PC-9 (cell line): ENCODE data around the gene KCTD6. TPM values are rescaled to one million over a fixed set of nuclear protein-coding genes. Genes with fewer than 3 reads are reported as not detected.

Source experiments
- BruUV-seq: library from RNA; stranded (reverse); fragments of 400-500 nt; replicated peaks from 2 replicates; lab custom pipeline; 2021; lab: Mats Ljungman, UMichigan
- CTCF ChIA-PET: fragments of 300-600 bp; sonication (Branson Sonifier 250); formaldehyde crosslinking; loops from one replicate; lab custom pipeline; 2022; ENCODE audit warnings: antibody characterized with exemption; lab: Charles Lee
- POLR2A ChIA-PET: fragments of 300-600 bp; sonication (Branson Sonifier 250); formaldehyde crosslinking; loops from one replicate; lab custom pipeline; 2022; ENCODE audit warnings: antibody characterized with exemption; ENCODE audit not compliant: unreplicated experiment; lab: Charles Lee
- DNase-seq, 2 experiments: peaks; one replicate each; pipeline versions ENCODE4 v3.0.0 to v3.0.0-alpha.2; 2015 to 2022; ENCODE audit warnings: mixed read lengths in 1 of 2
- H2AFZ ChIP-seq: fragments of 200-600 bp; sonication (generic); 2 replicates; pipeline ENCODE4 v1.8.1; 2017; ENCODE audit warnings: antibody characterized with exemption
- H3F3A ChIP-seq: fragments of 200-600 bp; sonication (generic); 2 replicates; pipeline ENCODE4 v1.8.1; 2017; ENCODE audit warnings: antibody characterized with exemption, mild to moderate bottlenecking, low read depth; ENCODE audit not compliant: insufficient read depth
- H3K27ac ChIP-seq: fragments of 200-600 bp; sonication (generic); 2 replicates; pipeline ENCODE4 v1.6.1; 2016; ENCODE audit warnings: mixed run types
- H3K27me3 ChIP-seq: fragments of 200-600 bp; sonication (generic); 2 replicates; pipeline ENCODE4 v1.6.1; 2016; ENCODE audit warnings: low read depth, mixed run types; ENCODE audit not compliant: insufficient read depth
- H3K36me3 ChIP-seq: fragments of 200-600 bp; sonication (generic); 2 replicates; pipeline ENCODE4 v1.6.1; 2016; ENCODE audit warnings: low read depth, mixed run types
- H3K4me1 ChIP-seq: fragments of 200-600 bp; sonication (generic); replicated peaks from 2 replicates; pipeline ENCODE4 v1.6.1; 2016; ENCODE audit warnings: mixed run types; ENCODE audit not compliant: insufficient read depth
- H3K4me2 ChIP-seq: fragments of 200-600 bp; sonication (generic); 2 replicates; pipeline ENCODE4 v1.6.1; 2017; ENCODE audit warnings: mixed run types
- H3K4me3 ChIP-seq: fragments of 200-600 bp; sonication (generic); 2 replicates; pipeline ENCODE4 v1.6.1; 2016; ENCODE audit warnings: mixed run types
- H3K79me2 ChIP-seq: fragments of 200-600 bp; sonication (generic); 2 replicates; pipeline ENCODE4 v1.6.1; 2017; ENCODE audit warnings: low read depth, mixed run types
- H3K9me2 ChIP-seq: fragments of 200-600 bp; sonication (generic); 2 replicates; pipeline ENCODE4 v1.8.1; 2017; ENCODE audit warnings: mild to moderate bottlenecking; ENCODE audit not compliant: insufficient read depth
- H3K9me3 ChIP-seq: fragments of 200-600 bp; sonication (generic); 2 replicates; pipeline ENCODE4 v1.8.1; 2016; ENCODE audit warnings: low read depth; ENCODE audit not compliant: insufficient read depth
- H4K20me1 ChIP-seq: fragments of 200-600 bp; sonication (generic); 2 replicates; pipeline ENCODE4 v1.8.1; 2017; ENCODE audit not compliant: insufficient read depth
- CTCF ChIP-seq: fragments of 200-600 bp; sonication (generic); conservative IDR thresholded peaks from 2 replicates; pipeline ENCODE4 v1.6.1; 2017; ENCODE audit warnings: mixed run types, antibody characterized with exemption, mild to moderate bottlenecking, moderate library complexity
- EZH2 ChIP-seq: fragments of 200-600 bp; sonication (generic); IDR thresholded peaks from 2 replicates; pipeline ENCODE4 v1.8.0; 2017; ENCODE audit warnings: antibody characterized with exemption, low read depth
- intact Hi-C: fragments of 100-400 bp; cut with micrococcal nuclease; formaldehyde crosslinking; loops from one replicate; pipeline ENCODE4 v1.10.0; 2022; ENCODE audit not compliant: unreplicated experiment
- total RNA-seq: library from RNA; stranded (reverse); gene quantifications from 2 replicates; pipeline ENCODE4 v1.2.3, GENCODE V29; 2021

The KCTD6 gene
- total RNA-seq, 1 experiment from 2014 or later = 10.3 TPM

- H3F3A ChIP-seq = peaks cover 3% of the 10 kb centered on the region; the same call in 1 of the 2 replicates
- no TSS peak for BruUV-seq
- no peak overlapping the region for H3K4me2 ChIP-seq
- no peak for DNase-seq
- peaks cover 18% of the 10 kb centered on the region; the same call in 1 of the 2 replicates for H3K36me3 ChIP-seq
- no peaks in the 10 kb centered on the region for H3K9me3 ChIP-seq
- peaks cover 42% of the 10 kb centered on the region for H3K4me1 ChIP-seq
- no peak overlapping the region for H2AFZ ChIP-seq
- no peak overlapping the region for H3K4me3 ChIP-seq
- no peaks in the 10 kb centered on the region for H3K27me3 ChIP-seq
- intact Hi-C loops = no loop called here
- no peaks in the 10 kb centered on the region for H3K9me2 ChIP-seq
- no peaks in the 10 kb centered on the region; the same call in 1 of the 2 replicates for H4K20me1 ChIP-seq
- ChIA-PET CTCF (no interaction called here), POLR2A (no interaction called here)
- H3K79me2 ChIP-seq = peaks cover 75% of the 10 kb centered on the region
- no peak overlapping the region for H3K27ac ChIP-seq
- TF ChIP-seq EZH2 = no peak
These were observed 4.4 kb downstream of the KCTD6 start for GRCh38 chr3:58496206-58496857.

- no peak for TF ChIP-seq CTCF
- no peak for TF ChIP-seq EZH2
- no TSS peak for BruUV-seq
- peaks cover 25% of the 10 kb centered on the region for H3K36me3 ChIP-seq
- H2AFZ ChIP-seq = no peak overlapping the region
- H3F3A ChIP-seq = 0 out of 2 replicates have a peak, but pooled peaks cover 3% of the 10 kb centered on the region
- H3K4me3 ChIP-seq = no peak overlapping the region
- CTCF ChIA-PET = interaction anchor here (0.7 kb wide), 1 partner anchor 33 kb away, joined by 12 read pairs; no protein-coding TSS in a partner anchor
- H3K9me3 ChIP-seq = no peaks in the 10 kb centered on the region
- H3K79me2 ChIP-seq = peaks cover 80% of the 10 kb centered on the region
- no peaks in the 10 kb centered on the region; the same call in 1 of the 2 replicates for H4K20me1 ChIP-seq
- intact Hi-C loops = no loop called here
- no peaks in the 10 kb centered on the region for H3K9me2 ChIP-seq
- H3K4me1 ChIP-seq = peaks cover 42% of the 10 kb centered on the region
- no peaks in the 10 kb centered on the region for H3K27me3 ChIP-seq
- no peak overlapping the region for H3K27ac ChIP-seq
- POLR2A ChIA-PET = no interaction called here
- H3K4me2 ChIP-seq = no peak overlapping the region
- no peak for DNase-seq
These were observed 5.2 kb downstream of the KCTD6 start for GRCh38 chr3:58497097-58497496.

GRCh38 chr3:58502872-58503271 lies 11.0 kb downstream of the KCTD6 start:
- Histone ChIP-seq H3K27me3 (no peaks in the 10 kb centered on the region), H2AFZ (no peak overlapping the region), H3F3A (0 out of 2 replicates have a peak, but pooled peaks cover 3% of the 10 kb centered on the region), H3K9me2 (no peaks in the 10 kb centered on the region), H3K27ac (no peak overlapping the region), H3K4me1 (peaks cover 15% of the 10 kb centered on the region), H3K79me2 (peaks cover 25% of the 10 kb centered on the region), H3K9me3 (no peaks in the 10 kb centered on the region), H4K20me1 (no peaks in the 10 kb centered on the region), H3K36me3 (peaks cover 27% of the 10 kb centered on the region), H3K4me3 (no peak overlapping the region), H3K4me2 (no peak overlapping the region)
- CTCF ChIA-PET = interaction anchor here (0.6 kb wide), 1 partner anchor 811 kb away, joined by 6 read pairs; no protein-coding TSS in a partner anchor
- DNase-seq = no peak
- intact Hi-C loops = no loop called here
- no peak for TF ChIP-seq CTCF
- no peak for TF ChIP-seq EZH2
- no TSS peak for BruUV-seq
- POLR2A ChIA-PET = no interaction called here
